AG09309 (cell line): ENCODE measurements around the gene ZFYVE28.

ENCODE experiments used
- DNase-seq: peaks from one replicate; pipeline ENCODE4 v3.0.0-alpha.2; 2010; ENCODE audit warnings: low read depth
- H3K4me3 ChIP-seq: 2 replicates; pipeline ENCODE4 v1.5.1; 2011; ENCODE audit warnings: mild to moderate bottlenecking, low read depth, low read length, moderate library complexity; ENCODE audit not compliant: control insufficient read depth
- CTCF ChIP-seq: IDR thresholded peaks from 2 replicates; pipeline ENCODE4 v1.5.1; 2011; ENCODE audit warnings: mild to moderate bottlenecking, low read depth, low read length, inconsistent platforms; ENCODE audit not compliant: insufficient read depth, control insufficient read depth; ENCODE audit errors: missing control alignments

Gene ZFYVE28

GRCh38 chr4:2266821-2267220, 151.6 kb downstream of the ZFYVE28 start:
- no peak overlapping the region for H3K4me3 ChIP-seq
- DNase-seq: no peak
- TF ChIP-seq CTCF: no peak

GRCh38 chr4:2266181-2266580, 152.3 kb downstream of the ZFYVE28 start:
- peak; percentile 21 for DNase-seq
- no peak for TF ChIP-seq CTCF
- H3K4me3 ChIP-seq: no peak overlapping the region

DNA sequence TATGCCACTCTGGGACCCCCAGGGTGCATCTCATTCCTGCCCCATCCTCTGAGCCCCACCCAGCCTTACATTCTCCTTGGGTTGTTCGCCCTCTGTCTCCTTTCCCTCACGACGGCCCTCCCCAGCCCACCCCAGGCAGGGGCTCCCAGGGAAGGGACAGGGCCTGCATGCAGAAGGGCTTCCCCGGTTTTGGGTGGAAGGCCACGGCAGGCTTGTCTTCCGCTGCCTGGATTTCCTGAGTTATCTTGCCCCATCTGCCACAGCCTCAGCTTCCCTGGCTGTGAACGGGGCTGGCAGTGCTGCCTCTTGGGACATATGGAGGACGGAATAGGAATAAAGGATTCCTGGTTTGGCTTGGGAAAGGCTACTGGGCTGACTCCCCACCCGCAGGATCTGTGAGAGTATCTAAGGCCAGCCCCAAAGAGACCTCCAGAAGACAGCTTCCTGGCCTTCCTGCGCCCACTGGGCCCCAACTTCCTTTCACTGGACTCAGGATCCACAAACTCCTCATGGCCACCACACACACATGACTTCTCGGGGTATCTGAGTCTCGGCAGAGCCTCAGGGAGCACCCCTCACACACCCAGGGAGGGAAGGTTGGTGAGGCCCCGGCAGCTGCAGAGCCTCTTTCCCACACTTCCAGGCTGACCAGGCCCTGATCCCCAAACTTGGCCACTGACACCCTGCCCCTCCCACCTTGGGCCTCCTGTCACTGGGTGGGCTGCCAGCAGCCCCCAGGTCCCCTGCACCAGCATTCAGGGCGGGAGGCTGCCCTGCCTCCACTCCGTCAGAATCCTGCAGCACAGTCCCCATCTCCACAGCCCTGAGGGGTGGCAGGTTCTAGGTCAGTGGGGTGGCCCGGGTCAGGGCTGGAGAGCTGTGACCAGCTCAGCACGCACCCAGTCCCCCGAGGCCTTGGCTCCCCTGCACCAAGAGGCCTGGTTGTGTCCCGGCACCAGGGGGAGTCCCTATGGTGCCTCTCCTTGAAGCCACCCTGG, 153.0 kb downstream of the ZFYVE28 start:
- no peak for DNase-seq
- TF ChIP-seq CTCF: peak; percentile 23
- H3K4me3 ChIP-seq: no peak overlapping the region

GRCh38 chr4:2264481-2265041, 153.9 kb downstream of the ZFYVE28 start:
- TF ChIP-seq CTCF: no peak
- H3K4me3 ChIP-seq: no peak overlapping the region
- DNase-seq: no peak

DNA sequence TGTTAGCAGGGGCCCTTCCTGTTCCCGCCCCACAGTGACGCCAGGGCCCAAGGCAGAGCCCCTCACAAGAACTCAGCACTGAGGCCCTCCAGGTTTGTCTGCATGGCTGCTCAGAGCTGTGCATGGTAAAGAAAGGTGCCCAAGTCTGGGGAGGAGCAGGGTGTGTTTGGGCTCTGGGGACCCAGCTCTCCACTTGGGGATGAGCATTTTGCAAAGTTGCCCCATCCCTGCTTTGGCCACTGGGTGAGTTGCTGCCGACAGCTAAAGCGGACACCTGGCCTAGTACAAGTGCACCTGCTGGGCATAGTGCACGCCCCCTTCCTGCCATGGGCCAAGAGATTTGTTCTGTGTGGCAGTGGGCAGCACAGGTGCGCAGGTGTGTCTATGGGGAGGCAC, 154.5 kb downstream of the ZFYVE28 start:
- no peak for TF ChIP-seq CTCF
- no peak overlapping the region for H3K4me3 ChIP-seq
- no peak for DNase-seq

DNA sequence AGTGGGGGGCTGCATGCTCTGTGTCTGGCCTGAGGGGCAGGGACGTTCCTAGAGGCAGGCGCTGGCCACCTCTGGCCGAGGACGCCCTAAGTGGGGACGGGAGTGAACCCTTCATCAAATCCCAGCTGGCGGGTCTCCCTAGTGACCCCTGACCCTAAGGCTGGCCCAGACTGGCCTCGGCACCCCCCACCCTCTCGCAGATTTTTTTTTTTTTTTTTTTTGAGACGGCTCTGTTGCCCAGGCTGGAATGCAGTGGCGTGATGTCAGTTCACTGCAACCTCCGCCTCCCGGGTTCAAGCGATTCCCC, 155.5 kb downstream of the ZFYVE28 start:
- TF ChIP-seq CTCF: no peak
- no peak for DNase-seq
- peak overlapping the region; percentile 50 for H3K4me3 ChIP-seq
